GM19099 (cell line): Measurements from ENCODE around the gene PHLDA3.

Experiments used
- POLR2A ChIP-seq: IDR thresholded peaks from 3 replicates; pipeline ENCODE4 v1.6.1; 2011; ENCODE audit warnings: low read depth; ENCODE audit not compliant: insufficient read length; ENCODE audit errors: extremely low read depth

PHLDA3 gene

GRCh38 chr1:201459775-201460174 is 9.2 kb downstream of the PHLDA3 start:
- TF ChIP-seq POLR2A: no peak

- TF ChIP-seq POLR2A: no peak
These were observed 9.9 kb downstream of the PHLDA3 start for GRCh38 chr1:201459052-201459451.

- no peak for TF ChIP-seq POLR2A
These were observed 11.5 kb downstream of the PHLDA3 start for GRCh38 chr1:201457508-201457960.

GRCh38 chr1:201456499-201457309 is 12.3 kb downstream of the PHLDA3 start:
- TF ChIP-seq POLR2A: no peak

- TF ChIP-seq POLR2A: no peak
These were observed 13.9 kb downstream of the PHLDA3 start for GRCh38 chr1:201455098-201455497.

- no peak for TF ChIP-seq POLR2A
These were observed 14.4 kb downstream of the PHLDA3 start for GRCh38 chr1:201454608-201455007.

GRCh38 chr1:201452866-201453265 is 16.1 kb downstream of the PHLDA3 start:
- TF ChIP-seq POLR2A: no peak

GRCh38 chr1:201450721-201451291 is 18.2 kb downstream of the PHLDA3 start:
- no peak for TF ChIP-seq POLR2A

GRCh38 chr1:201448990-201449389 is 20.0 kb downstream of the PHLDA3 start:
- no peak for TF ChIP-seq POLR2A

GRCh38 chr1:201447903-201448871 is 20.8 kb downstream of the PHLDA3 start:
- no peak for TF ChIP-seq POLR2A

GRCh38 chr1:201445310-201445709 is 23.7 kb downstream of the PHLDA3 start:
- no peak for TF ChIP-seq POLR2A

- TF ChIP-seq POLR2A: no peak
These were observed 24.2 kb downstream of the PHLDA3 start for GRCh38 chr1:201444792-201445191.

- TF ChIP-seq POLR2A: no peak
These were observed 25.2 kb downstream of the PHLDA3 start for GRCh38 chr1:201443747-201444146.

- no peak for TF ChIP-seq POLR2A
These were observed 32.0 kb downstream of the PHLDA3 start for GRCh38 chr1:201436969-201437368.

- TF ChIP-seq POLR2A: no peak
These were observed 32.6 kb downstream of the PHLDA3 start for GRCh38 chr1:201436393-201436792.
